Mammary epithelial cell (primary cell): Measurements from ENCODE around the gene RADIL.

Experiments
- EZH2 ChIP-seq: IDR thresholded peaks from 2 replicates; pipeline ENCODE4 v1.6.1; 2012; ENCODE audit warnings: low read length, inconsistent platforms, borderline replicate concordance
- TF ChIP-seq, protein P1 (sequence below), 2 donors: IDR thresholded peaks in 1 of 2; conservative IDR thresholded peaks in 1 of 2; 2 replicates each; pipeline ENCODE4 v1.5.1; 2011 to 2012; ENCODE audit warnings: inconsistent platforms in 2 of 2, low read length in 2 of 2, mild to moderate bottlenecking in 2 of 2, control low read depth in 1 of 2, low read depth in 1 of 2; ENCODE audit not compliant: insufficient read depth in 1 of 2; ENCODE audit errors: extremely low read depth in 1 of 2

DNA sequence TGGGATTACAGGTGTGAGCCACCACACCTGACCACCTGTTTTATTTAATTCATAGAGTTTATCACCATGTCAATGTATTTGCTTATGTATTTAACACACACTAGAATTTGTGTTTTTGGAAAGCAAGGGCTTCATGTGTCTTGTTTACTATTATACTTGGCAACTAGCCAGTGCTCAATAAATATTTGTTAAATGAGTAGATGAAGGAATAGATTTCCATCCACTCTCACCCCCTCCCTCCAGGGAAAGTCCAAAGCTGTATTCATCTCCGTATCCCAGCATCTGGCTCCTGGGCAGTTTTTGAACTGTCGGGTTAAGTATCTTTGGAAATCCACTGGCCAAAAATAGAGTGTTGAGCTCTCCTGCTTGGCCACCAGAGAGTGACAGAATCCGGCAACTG lies 4.6 kb upstream of the RADIL start:
- TF ChIP-seq, protein P1, sequence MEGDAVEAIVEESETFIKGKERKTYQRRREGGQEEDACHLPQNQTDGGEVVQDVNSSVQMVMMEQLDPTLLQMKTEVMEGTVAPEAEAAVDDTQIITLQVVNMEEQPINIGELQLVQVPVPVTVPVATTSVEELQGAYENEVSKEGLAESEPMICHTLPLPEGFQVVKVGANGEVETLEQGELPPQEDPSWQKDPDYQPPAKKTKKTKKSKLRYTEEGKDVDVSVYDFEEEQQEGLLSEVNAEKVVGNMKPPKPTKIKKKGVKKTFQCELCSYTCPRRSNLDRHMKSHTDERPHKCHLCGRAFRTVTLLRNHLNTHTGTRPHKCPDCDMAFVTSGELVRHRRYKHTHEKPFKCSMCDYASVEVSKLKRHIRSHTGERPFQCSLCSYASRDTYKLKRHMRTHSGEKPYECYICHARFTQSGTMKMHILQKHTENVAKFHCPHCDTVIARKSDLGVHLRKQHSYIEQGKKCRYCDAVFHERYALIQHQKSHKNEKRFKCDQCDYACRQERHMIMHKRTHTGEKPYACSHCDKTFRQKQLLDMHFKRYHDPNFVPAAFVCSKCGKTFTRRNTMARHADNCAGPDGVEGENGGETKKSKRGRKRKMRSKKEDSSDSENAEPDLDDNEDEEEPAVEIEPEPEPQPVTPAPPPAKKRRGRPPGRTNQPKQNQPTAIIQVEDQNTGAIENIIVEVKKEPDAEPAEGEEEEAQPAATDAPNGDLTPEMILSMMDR (conservative IDR thresholded peaks at IDR 0.05 in 1 of 2, IDR thresholded peaks at IDR 0.05 in 1 of 2; ENCODE audit: extremely low read depth in 1 of 2, insufficient read depth in 1 of 2, low read depth in 1 of 2, low read length in 2 of 2), result no peak
- no peak for TF ChIP-seq EZH2
